Endothelial cell of umbilical vein (primary cell): ENCODE results near the gene NRXN3.

Experiments used
- EZH2 ChIP-seq: IDR thresholded peaks from 2 replicates; pipeline ENCODE4 v1.6.1; 2012; ENCODE audit warnings: borderline replicate concordance, low read depth, mild to moderate bottlenecking, moderate library complexity, low read length, inconsistent platforms; ENCODE audit not compliant: severe bottlenecking
- FOS ChIP-seq: IDR thresholded peaks from 2 replicates; pipeline ENCODE4 v1.6.1; 2011; ENCODE audit warnings: mild to moderate bottlenecking, low read length, moderate library complexity, borderline replicate concordance; ENCODE audit not compliant: insufficient read depth
- GATA2 ChIP-seq: IDR thresholded peaks from 2 replicates; pipeline ENCODE4 v1.7.0; 2011; ENCODE audit warnings: low read depth, mild to moderate bottlenecking, moderate library complexity, mixed read lengths, low read length; ENCODE audit not compliant: insufficient read length, insufficient read depth
- JUN ChIP-seq: IDR thresholded peaks from 2 replicates; pipeline ENCODE4 v1.6.1; 2011; ENCODE audit warnings: borderline replicate concordance, low read depth; ENCODE audit not compliant: insufficient read length, insufficient read depth
- MYC ChIP-seq: IDR thresholded peaks from one replicate; pipeline ENCODE4 v1.6.1; 2011; ENCODE audit warnings: mild to moderate bottlenecking, low read depth, low read length
- POLR2A ChIP-seq: IDR thresholded peaks from 2 replicates; pipeline ENCODE4 v1.6.1; 2012; ENCODE audit warnings: low read depth, mild to moderate bottlenecking, control low read depth, low read length
- POLR2AphosphoS5 ChIP-seq: IDR thresholded peaks from 2 replicates; pipeline ENCODE4 v1.6.1; 2012; ENCODE audit warnings: low read depth, mild to moderate bottlenecking, control low read depth, low read length, moderate library complexity; ENCODE audit not compliant: insufficient read depth
- TF ChIP-seq, protein P1 (sequence below), 2 donors: IDR thresholded peaks; 1 replicate in 1 of 2; 2 replicates in 1 of 2; pipeline ENCODE4 v1.5.1; 2011; ENCODE audit warnings: low read length in 2 of 2, mild to moderate bottlenecking in 2 of 2, moderate library complexity in 2 of 2, control low read depth in 1 of 2, inconsistent platforms in 1 of 2, low read depth in 1 of 2; ENCODE audit not compliant: insufficient read depth in 1 of 2; ENCODE audit errors: extremely low read depth in 1 of 2

DNA sequence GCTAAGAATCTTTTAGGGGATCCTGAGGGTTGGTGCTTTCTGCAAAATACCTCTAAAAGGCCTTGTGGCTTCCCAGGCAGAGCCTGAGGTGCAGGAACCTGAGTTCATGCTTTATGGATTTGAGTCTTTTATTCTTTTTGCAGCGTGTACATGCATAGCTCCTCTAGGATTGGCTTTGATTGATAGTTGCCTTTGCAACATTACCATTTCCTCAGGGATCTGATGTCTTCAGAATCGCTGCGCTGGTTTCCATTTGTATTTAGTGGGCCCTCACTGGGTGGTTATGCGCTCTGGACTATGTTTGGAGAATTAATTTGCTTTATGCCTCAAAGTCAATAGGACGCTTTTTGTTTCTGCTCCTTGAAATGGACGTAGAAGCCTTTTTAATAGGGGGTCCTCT is 16.1 kb downstream of the NRXN3 start:
- TF ChIP-seq, protein P1, sequence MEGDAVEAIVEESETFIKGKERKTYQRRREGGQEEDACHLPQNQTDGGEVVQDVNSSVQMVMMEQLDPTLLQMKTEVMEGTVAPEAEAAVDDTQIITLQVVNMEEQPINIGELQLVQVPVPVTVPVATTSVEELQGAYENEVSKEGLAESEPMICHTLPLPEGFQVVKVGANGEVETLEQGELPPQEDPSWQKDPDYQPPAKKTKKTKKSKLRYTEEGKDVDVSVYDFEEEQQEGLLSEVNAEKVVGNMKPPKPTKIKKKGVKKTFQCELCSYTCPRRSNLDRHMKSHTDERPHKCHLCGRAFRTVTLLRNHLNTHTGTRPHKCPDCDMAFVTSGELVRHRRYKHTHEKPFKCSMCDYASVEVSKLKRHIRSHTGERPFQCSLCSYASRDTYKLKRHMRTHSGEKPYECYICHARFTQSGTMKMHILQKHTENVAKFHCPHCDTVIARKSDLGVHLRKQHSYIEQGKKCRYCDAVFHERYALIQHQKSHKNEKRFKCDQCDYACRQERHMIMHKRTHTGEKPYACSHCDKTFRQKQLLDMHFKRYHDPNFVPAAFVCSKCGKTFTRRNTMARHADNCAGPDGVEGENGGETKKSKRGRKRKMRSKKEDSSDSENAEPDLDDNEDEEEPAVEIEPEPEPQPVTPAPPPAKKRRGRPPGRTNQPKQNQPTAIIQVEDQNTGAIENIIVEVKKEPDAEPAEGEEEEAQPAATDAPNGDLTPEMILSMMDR (IDR thresholded peaks at IDR 0.05; ENCODE audit: extremely low read depth in 1 of 2, insufficient read depth in 1 of 2, low read depth in 1 of 2, low read length in 2 of 2): no peak
- TF ChIP-seq POLR2A: no peak
- no peak for TF ChIP-seq EZH2
- no peak for TF ChIP-seq MYC
- no peak for TF ChIP-seq POLR2AphosphoS5
- no peak for TF ChIP-seq JUN
- TF ChIP-seq FOS: no peak
- no peak for TF ChIP-seq GATA2
